WI38 (cell line): ENCODE measurements around the gene CABLES2.

Experiments used
- H3K4me3 ChIP-seq: 2 replicates; pipeline ENCODE4 v1.5.1; 2011; ENCODE audit warnings: low read depth, mild to moderate bottlenecking, control low read depth, low read length
- CTCF ChIP-seq: IDR thresholded peaks from 2 replicates; pipeline ENCODE4 v1.5.1; 2012; ENCODE audit warnings: low read depth, mild to moderate bottlenecking, control low read depth, low read length

CABLES2 gene

GRCh38 chr20:62433658-62434497 lies 26.8 kb upstream of the CABLES2 start:
- no peak for TF ChIP-seq CTCF
- H3K4me3 ChIP-seq, result no peak overlapping the region

GRCh38 chr20:62430866-62431447 lies 23.9 kb upstream of the CABLES2 start:
- no peak for TF ChIP-seq CTCF
- H3K4me3 ChIP-seq, result no peak overlapping the region

- TF ChIP-seq CTCF, result no peak
- H3K4me3 ChIP-seq, result no peak overlapping the region
These were observed 23.3 kb upstream of the CABLES2 start for GRCh38 chr20:62430311-62430853.

GRCh38 chr20:62429455-62430310 lies 22.6 kb upstream of the CABLES2 start:
- H3K4me3 ChIP-seq, result no peak overlapping the region
- no peak for TF ChIP-seq CTCF

- H3K4me3 ChIP-seq, result no peak overlapping the region
These were observed 21.6 kb upstream of the CABLES2 start for GRCh38 chr20:62428396-62429295.

More at GRCh38 chr20:62428396-62429295, 21.6 kb upstream of the CABLES2 start:
- TF ChIP-seq CTCF, result no peak
